NOMO-1 treated with dmso at 0.1 percent for 144 hours (cell line): Measurements from ENCODE around the gene PRKCA.
"Not testable (repeated sequence)": the region's sequence is repeated elsewhere in the genome, so short reads cannot be mapped to it uniquely, and the experiment has no call there.

Experiments used
- DNase-seq: peaks from one replicate; lab custom pipeline; 2025; ENCODE audit not compliant: unreplicated experiment; lab: John Stamatoyannopoulos, UW

PRKCA gene

GRCh38 chr17:66379544-66379943, 77.1 kb downstream of the PRKCA start:
- DNase-seq: no peak

- DNase-seq: no peak
These were observed 77.6 kb downstream of the PRKCA start for GRCh38 chr17:66379996-66380395.

DNA sequence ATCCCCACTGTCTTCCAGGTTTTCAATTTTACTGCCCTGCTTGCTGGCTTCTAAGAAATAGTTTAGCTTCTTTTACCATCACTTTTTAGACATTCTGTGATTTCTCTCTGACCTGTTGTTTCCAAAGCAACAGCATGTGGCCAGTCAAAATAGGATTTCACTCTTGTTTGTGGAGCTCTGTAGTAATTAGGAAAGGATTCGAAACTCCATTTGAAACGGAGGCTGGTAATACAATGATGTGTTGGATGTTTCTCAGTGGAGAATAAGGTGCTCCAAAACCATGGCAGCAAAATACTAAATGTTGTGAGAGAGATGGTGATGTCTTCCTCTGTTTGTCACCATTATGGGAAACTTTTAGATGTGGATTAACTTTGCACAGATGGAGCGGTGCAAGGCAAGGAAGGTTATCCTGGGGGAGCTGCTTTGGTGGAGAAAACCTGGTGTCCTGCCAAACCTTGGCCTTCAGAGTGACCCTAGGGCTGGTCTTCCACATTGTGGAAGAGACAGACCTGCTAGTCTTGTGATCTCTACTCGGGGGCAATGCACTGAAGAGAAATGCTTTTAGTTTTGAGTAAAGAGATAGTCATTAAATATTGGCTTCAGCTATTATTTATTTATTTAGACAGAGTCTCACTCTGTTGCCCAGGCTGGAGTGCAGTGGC, 79.4 kb downstream of the PRKCA start:
- DNase-seq: no peak

GRCh38 chr17:66383333-66383732, 80.9 kb downstream of the PRKCA start:
- no peak for DNase-seq

GRCh38 chr17:66386498-66387351, 84.3 kb downstream of the PRKCA start:
- DNase-seq: no peak

- no peak for DNase-seq
These were observed 85.1 kb downstream of the PRKCA start for GRCh38 chr17:66387392-66387981.

DNA sequence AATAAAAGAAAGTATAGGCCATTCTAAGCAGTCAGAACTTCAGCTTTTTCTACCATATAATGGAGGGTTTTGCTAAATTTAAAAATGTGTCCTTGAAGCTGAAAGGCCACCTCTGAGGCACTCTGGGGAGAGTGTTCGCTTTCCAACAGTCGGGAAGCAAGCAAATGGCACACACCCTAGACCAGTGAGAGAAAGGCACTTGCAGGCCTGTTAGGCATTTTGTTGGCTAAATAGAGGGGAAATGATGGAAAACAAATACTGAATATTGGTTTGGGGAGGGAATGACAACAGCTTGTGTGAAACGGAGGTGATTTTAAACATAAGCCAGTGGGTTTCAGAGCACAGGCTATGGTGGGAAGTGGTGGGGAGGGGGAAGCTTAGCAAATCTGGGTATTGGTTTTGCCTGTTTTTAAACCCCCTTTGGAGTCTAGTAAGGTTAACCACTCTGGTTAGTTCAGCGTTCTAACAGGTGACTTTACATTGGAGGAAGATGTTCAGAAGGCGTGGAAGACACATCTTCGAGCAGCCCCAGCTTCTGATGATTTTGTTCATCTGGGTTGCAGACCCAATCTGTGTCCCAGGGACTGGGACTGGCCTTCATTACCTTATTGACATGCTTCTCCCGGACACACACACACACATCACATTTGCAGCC, 90.5 kb downstream of the PRKCA start:
- no peak for DNase-seq

DNA sequence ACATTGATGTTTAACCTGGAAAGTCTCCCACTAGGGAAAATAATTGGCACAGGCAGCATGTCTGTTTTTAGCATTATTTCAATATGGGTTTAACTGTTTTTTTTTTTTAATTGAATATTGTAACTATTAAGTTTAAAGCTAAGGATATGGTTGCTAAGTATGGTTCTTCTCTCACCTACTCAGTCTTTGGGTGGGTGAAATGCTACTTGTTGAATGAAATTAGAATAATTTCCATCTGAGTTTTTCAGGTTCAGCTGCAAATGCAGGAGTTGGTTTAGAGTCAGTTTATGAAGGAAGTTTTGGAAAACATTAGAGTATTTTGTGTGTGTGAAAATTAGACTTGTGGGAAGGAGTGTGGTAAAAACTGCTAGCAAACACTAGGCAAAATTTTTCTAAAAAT, 93.5 kb downstream of the PRKCA start:
- DNase-seq: no peak

DNA sequence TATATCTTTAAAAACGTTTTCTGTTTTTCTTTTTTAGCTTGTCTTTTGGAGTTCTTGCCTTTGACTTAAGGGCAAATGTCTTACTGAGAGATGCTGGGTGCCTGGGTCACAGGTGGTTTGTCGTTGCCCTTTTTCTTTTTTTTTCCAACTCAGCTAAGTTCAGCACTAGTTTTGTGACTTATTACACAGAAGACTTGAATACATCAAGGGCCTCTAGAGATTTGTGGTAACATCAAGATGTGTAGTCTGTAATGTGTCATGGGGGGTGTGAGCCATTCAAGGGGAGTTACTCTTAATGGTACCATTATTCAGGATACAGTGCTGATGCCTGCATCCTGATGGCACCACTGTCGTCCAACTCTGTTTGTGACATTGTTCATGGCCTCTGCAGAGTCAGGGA, 95.1 kb downstream of the PRKCA start:
- no peak for DNase-seq

GRCh38 chr17:66398059-66398458, 95.6 kb downstream of the PRKCA start:
- no peak for DNase-seq

- no peak for DNase-seq
These were observed 96.2 kb downstream of the PRKCA start for GRCh38 chr17:66398617-66399016.

- DNase-seq: no peak
These were observed 97.0 kb downstream of the PRKCA start for GRCh38 chr17:66399441-66399840.

- not testable (repeated sequence) for DNase-seq
These were observed 97.8 kb downstream of the PRKCA start for GRCh38 chr17:66400041-66400688.

DNA sequence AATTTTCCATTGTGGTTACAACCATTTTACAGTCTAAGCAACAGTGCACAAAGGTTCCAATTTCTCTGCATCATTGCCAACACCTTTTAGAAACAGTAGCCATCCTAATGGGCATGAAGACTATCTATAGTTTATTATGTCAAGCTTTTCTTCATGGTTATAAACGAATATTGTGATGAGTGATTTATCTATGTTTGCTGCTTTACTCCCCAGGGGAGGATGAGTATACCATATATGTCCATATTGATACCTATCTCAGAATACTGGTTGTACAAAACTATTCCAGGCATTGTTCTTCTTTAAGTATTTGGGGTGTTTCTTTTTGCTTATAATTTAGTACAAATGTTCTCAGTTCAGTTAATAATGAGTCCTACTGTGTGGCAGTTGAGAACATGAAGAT, 98.3 kb downstream of the PRKCA start:
- no peak for DNase-seq

DNA sequence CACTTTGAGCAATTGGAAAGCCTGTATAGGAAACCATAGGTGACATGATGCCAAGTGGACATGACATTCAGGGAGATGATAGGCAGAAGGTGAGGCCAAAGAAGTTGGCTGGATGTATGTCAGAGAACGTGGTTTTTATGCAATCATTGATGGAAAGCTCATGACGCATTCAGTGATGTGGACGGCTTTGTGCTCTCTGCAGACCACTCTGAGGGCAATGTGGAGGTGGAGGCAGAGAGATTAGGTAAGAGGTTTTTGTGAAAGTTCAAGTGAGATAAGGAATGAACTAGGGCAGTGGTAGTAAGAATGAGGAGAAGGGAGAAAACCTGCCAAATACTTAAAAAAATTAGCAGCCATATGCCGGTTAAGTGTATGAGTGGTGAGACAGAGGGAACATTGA, 99.0 kb downstream of the PRKCA start:
- no peak for DNase-seq

- DNase-seq: no peak
These were observed 101.6 kb downstream of the PRKCA start for GRCh38 chr17:66403846-66404556.

DNA sequence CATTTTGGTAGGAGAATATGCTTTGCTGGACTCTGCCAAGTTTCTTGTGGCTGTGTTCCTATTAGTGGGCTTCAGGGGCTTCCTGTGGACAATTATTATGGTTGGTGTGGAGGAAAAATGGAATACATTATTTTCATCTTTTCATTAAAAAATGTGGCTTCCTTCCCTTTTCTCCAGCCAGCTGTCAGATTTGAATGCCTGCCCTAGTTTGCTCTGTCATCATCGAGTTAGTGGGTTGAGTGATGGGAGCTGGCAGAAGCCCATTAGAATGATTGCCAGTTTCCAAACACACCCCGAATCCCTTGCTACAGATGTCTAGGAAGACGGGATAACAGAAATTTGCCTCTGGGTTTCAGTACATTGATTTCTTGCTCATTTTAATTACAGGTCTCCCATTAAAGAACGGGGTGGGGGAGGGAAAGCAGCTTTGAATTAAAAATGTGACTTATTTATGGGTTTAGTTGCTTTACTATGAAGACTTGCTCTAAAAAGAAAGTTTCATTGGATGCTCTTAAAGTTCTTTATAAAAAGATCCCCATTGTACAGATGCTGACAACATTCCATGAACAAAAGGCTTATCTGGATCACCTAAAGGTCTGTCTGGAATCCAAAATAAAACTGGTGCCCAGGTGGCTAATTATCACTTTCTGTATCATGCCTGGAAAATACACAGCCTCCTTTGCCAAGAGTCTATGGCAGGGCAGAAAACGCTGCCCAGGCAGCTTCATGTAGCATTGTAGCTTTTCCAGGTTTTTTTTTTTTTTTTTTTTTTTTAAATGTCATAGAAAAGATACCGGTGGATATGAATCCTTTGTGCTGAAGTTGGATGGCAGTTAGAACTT, 103.6 kb downstream of the PRKCA start:
- no peak for DNase-seq

- no peak for DNase-seq
These were observed 104.6 kb downstream of the PRKCA start for GRCh38 chr17:66406701-66407644.

DNA sequence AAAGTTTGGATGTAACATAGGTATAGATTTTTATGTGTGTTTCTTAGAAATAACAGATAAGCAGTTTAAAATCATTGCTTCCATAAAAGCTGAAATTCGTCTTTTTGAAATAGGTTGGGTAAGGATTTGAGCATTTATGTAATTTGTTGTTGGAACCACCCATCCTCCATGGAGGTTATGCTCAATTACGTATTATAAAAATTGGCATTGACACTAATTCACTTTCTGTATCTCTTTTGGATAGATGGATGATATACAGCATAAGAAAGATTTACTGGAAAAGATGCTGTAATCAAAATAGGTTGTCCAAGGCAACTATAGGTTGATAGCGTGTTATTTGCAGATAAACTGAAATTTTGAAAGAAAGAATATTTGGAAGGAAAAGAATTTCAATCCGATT, 105.5 kb downstream of the PRKCA start:
- DNase-seq: no peak
